GM19452 (cell line): ENCODE results near the gene CTNND2.
"Not testable (repeated sequence)": the region's sequence is repeated elsewhere in the genome, so short reads cannot be mapped to it uniquely, and the experiment has no call there.

ENCODE experiments used
- ATAC-seq: cut with Tn5 transposase; IDR thresholded peaks from one replicate; pipeline ENCODE4 v1.9.1; 2021; ENCODE audit not compliant: unreplicated experiment

The CTNND2 gene

GRCh38 chr5:11007269-11007870, 896.9 kb downstream of the CTNND2 start:
- ATAC-seq, result no peak

- ATAC-seq, result not testable (repeated sequence)
Observed at GRCh38 chr5:11004523-11004922, 899.7 kb downstream of the CTNND2 start.

- ATAC-seq, result no peak
Observed at GRCh38 chr5:11000515-11001353, 903.5 kb downstream of the CTNND2 start.

GRCh38 chr5:10999714-11000113, 904.5 kb downstream of the CTNND2 start:
- no peak for ATAC-seq

- no peak for ATAC-seq
Observed at GRCh38 chr5:10995891-10996290, 908.4 kb downstream of the CTNND2 start.

- no peak for ATAC-seq
Observed at GRCh38 chr5:10994091-10994986, 909.9 kb downstream of the CTNND2 start.

- ATAC-seq, result no peak
Observed at GRCh38 chr5:10990634-10991033, 913.6 kb downstream of the CTNND2 start.

GRCh38 chr5:10989577-10990263, 914.5 kb downstream of the CTNND2 start:
- no peak for ATAC-seq

- no peak for ATAC-seq
Observed at GRCh38 chr5:10988622-10989021, 915.6 kb downstream of the CTNND2 start.

- peak; percentile 80 for ATAC-seq
Observed at GRCh38 chr5:10987925-10988504, 916.2 kb downstream of the CTNND2 start.

GRCh38 chr5:10987276-10987924, 916.8 kb downstream of the CTNND2 start:
- no peak for ATAC-seq

GRCh38 chr5:10985721-10986110, 918.5 kb downstream of the CTNND2 start:
- no peak for ATAC-seq

- ATAC-seq, result no peak
Observed at GRCh38 chr5:10985091-10985720, 919.0 kb downstream of the CTNND2 start.

GRCh38 chr5:10984021-10984715, 920.1 kb downstream of the CTNND2 start:
- no peak for ATAC-seq

GRCh38 chr5:10982626-10983025, 921.6 kb downstream of the CTNND2 start:
- ATAC-seq, result no peak

GRCh38 chr5:10981932-10982331, 922.3 kb downstream of the CTNND2 start:
- ATAC-seq, result no peak

- ATAC-seq, result no peak
Observed at GRCh38 chr5:10977011-10977410, 927.2 kb downstream of the CTNND2 start.

GRCh38 chr5:10975945-10976344, 928.3 kb downstream of the CTNND2 start:
- ATAC-seq, result no peak

- no peak for ATAC-seq
Observed at GRCh38 chr5:10974850-10975249, 929.4 kb downstream of the CTNND2 start.
